Measurements from ENCODE around the gene TECPR2. TPM values are rescaled to one million over a fixed set of nuclear protein-coding genes. Genes with fewer than 3 reads are reported as not detected.

TECPR2 gene
- total and polyA plus RNA-seq, 2 of the 13 experiments (the other 11 are each of a cell fraction or from before 2014, with no cell fraction given) = 3.5 to 5.7 TPM

DNA sequence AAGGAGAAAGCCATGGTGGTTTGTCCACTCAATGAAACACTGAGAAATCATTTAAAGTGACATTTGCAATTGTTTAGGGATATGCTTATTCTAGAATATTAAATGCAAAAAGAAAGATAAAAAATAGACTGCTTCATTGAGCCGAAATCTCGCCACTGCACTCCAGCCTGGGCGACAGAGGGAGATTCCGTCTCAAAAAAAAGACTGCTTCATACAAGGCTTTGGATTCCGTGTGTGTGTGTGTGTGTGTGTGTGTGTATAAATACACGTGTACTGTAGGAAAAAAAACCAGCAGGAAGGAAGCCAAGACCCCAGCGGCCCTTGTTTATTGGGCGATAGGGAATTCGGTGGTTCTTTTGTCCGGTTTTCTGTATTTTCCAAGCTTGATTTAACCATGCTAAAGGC, 46.4 kb upstream of the TECPR2 start (continued):
- TF ChIP-seq, protein P1, sequence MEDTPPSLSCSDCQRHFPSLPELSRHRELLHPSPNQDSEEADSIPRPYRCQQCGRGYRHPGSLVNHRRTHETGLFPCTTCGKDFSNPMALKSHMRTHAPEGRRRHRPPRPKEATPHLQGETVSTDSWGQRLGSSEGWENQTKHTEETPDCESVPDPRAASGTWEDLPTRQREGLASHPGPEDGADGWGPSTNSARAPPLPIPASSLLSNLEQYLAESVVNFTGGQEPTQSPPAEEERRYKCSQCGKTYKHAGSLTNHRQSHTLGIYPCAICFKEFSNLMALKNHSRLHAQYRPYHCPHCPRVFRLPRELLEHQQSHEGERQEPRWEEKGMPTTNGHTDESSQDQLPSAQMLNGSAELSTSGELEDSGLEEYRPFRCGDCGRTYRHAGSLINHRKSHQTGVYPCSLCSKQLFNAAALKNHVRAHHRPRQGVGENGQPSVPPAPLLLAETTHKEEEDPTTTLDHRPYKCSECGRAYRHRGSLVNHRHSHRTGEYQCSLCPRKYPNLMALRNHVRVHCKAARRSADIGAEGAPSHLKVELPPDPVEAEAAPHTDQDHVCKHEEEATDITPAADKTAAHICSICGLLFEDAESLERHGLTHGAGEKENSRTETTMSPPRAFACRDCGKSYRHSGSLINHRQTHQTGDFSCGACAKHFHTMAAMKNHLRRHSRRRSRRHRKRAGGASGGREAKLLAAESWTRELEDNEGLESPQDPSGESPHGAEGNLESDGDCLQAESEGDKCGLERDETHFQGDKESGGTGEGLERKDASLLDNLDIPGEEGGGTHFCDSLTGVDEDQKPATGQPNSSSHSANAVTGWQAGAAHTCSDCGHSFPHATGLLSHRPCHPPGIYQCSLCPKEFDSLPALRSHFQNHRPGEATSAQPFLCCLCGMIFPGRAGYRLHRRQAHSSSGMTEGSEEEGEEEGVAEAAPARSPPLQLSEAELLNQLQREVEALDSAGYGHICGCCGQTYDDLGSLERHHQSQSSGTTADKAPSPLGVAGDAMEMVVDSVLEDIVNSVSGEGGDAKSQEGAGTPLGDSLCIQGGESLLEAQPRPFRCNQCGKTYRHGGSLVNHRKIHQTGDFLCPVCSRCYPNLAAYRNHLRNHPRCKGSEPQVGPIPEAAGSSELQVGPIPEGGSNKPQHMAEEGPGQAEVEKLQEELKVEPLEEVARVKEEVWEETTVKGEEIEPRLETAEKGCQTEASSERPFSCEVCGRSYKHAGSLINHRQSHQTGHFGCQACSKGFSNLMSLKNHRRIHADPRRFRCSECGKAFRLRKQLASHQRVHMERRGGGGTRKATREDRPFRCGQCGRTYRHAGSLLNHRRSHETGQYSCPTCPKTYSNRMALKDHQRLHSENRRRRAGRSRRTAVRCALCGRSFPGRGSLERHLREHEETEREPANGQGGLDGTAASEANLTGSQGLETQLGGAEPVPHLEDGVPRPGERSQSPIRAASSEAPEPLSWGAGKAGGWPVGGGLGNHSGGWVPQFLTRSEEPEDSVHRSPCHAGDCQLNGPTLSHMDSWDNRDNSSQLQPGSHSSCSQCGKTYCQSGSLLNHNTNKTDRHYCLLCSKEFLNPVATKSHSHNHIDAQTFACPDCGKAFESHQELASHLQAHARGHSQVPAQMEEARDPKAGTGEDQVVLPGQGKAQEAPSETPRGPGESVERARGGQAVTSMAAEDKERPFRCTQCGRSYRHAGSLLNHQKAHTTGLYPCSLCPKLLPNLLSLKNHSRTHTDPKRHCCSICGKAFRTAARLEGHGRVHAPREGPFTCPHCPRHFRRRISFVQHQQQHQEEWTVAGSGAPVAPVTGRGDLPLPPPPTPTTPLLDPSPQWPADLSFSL (CRISPR knock-in tag; IDR thresholded peaks at IDR 0.05) = peak; percentile 67; the same call in 1 of the 2 replicates
- TF ChIP-seq NFIC (IDR thresholded peaks at IDR 0.05; ENCODE audit: low read length) (0 out of 2 replicates have a peak, but pooled peaks have one; percentile 3), ATF1 (CRISPR knock-in tag; IDR thresholded peaks at IDR 0.05) (0 out of 2 replicates have a peak, but pooled peaks have one; percentile 1), ELF4 (CRISPR knock-in tag; IDR thresholded peaks at IDR 0.05; ENCODE audit: borderline replicate concordance) (0 out of 2 replicates have a peak, but pooled peaks have one; percentile 18), FLYWCH1 (CRISPR knock-in tag; IDR thresholded peaks at IDR 0.05) (no peak), NFKBIZ (CRISPR knock-in tag; IDR thresholded peaks at IDR 0.05) (no peak), ZNF891 (CRISPR knock-in tag; IDR thresholded peaks at IDR 0.05) (no peak), YEATS2 (CRISPR knock-in tag; IDR thresholded peaks at IDR 0.05; ENCODE audit: borderline replicate concordance) (no peak), ZNF761 (CRISPR knock-in tag; conservative IDR thresholded peaks at IDR 0.05) (no peak), ZFP36 (IDR thresholded peaks at IDR 0.05; ENCODE audit: borderline replicate concordance, low read depth, low read length, partially characterized antibody) (no peak), HNF4G (IDR thresholded peaks at IDR 0.05; ENCODE audit: borderline replicate concordance, low read depth, low read length) (no peak), HNF4G (CRISPR knock-in tag; IDR thresholded peaks at IDR 0.05; ENCODE audit: borderline replicate concordance, low read depth) (no peak), MEF2D (CRISPR knock-in tag; IDR thresholded peaks at IDR 0.05) (no peak), CENPX (CRISPR knock-in tag; IDR thresholded peaks at IDR 0.05) (no peak)
- TF ChIP-seq, protein P2, sequence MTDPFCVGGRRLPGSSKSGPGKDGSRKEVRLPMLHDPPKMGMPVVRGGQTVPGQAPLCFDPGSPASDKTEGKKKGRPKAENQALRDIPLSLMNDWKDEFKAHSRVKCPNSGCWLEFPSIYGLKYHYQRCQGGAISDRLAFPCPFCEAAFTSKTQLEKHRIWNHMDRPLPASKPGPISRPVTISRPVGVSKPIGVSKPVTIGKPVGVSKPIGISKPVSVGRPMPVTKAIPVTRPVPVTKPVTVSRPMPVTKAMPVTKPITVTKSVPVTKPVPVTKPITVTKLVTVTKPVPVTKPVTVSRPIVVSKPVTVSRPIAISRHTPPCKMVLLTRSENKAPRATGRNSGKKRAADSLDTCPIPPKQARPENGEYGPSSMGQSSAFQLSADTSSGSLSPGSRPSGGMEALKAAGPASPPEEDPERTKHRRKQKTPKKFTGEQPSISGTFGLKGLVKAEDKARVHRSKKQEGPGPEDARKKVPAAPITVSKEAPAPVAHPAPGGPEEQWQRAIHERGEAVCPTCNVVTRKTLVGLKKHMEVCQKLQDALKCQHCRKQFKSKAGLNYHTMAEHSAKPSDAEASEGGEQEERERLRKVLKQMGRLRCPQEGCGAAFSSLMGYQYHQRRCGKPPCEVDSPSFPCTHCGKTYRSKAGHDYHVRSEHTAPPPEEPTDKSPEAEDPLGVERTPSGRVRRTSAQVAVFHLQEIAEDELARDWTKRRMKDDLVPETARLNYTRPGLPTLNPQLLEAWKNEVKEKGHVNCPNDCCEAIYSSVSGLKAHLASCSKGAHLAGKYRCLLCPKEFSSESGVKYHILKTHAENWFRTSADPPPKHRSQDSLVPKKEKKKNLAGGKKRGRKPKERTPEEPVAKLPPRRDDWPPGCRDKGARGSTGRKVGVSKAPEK (CRISPR knock-in tag; IDR thresholded peaks at IDR 0.05; ENCODE audit: borderline replicate concordance) = peak; percentile 65; the same call in 1 of the 2 replicates
